ENCODE measurements around the gene ADGRG6.
"Not testable (repeated sequence)": the region's sequence is repeated elsewhere in the genome, so short reads cannot be mapped to it uniquely, and the experiment has no call there.

ADGRG6 gene

GRCh38 chr6:142413111-142413510 lies 111.3 kb downstream of the ADGRG6 start:
- Histone ChIP-seq H3K4me1 (ENCODE audit: control insufficient read depth in 2 of 2, insufficient read depth in 2 of 2, low read length in 2 of 2) (no peaks in the 10 kb centered on the region), H3K9me3 (ENCODE audit: control insufficient read depth in 2 of 2, low read length in 2 of 2) (no peaks in the 10 kb centered on the region), H3K27ac (ENCODE audit: low read depth in 2 of 2, low read length in 2 of 2) (no peak overlapping the region), H3K36me3 (ENCODE audit: control insufficient read depth in 2 of 2, insufficient read depth in 2 of 2, low read length in 2 of 2) (no peaks in the 10 kb centered on the region), H3K4me3 (ENCODE audit: low read length in 2 of 2) (no peak overlapping the region), H3K9ac (ENCODE audit: low read depth in 1 of 2, low read length in 2 of 2) (no peak overlapping the region), H3K27me3 (ENCODE audit: control insufficient read depth in 2 of 2, insufficient read depth in 2 of 2, low read length in 2 of 2) (no peaks in the 10 kb centered on the region)

DNA sequence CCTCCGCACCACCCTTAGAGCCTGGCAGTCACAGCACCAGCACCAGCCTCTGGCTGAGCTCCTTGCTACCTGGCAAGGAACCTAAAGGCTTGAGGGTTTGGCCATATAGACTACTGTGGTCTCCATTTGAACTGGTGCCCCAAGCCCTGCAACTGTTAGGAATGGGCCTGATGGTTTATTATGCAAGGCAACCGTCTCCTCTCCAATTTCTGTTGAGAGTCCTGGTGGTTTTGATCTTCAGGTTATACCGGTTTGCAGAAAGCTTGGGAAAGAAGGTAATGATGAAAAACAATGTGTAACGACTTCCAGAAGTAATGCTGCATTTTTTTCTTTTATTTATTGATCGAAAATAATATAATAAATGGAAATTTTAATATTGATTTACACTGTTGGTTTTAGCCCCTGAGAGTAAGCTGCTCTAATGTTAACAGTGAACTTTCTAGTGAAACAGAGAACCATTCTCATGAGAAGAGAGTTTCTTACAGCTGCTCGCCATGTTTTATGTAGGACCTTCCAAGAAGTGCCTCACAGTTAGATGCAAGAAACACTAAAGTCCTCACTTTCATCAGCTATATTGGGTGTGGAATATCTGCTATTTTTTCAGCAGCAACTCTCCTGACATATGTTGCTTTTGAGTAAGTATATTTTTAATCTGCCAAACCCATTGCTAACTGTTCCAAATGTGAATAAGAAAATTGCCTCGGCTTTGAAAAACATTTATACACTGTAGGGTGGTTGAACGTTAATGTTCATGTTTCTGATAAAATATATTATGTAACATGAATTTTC lies 112.8 kb downstream of the ADGRG6 start:
- Histone ChIP-seq H3K4me3 (ENCODE audit: low read length in 2 of 2) (no peak overlapping the region), H3K9me3 (ENCODE audit: control insufficient read depth in 2 of 2, low read length in 2 of 2) (no peaks in the 10 kb centered on the region), H3K27ac (ENCODE audit: low read depth in 2 of 2, low read length in 2 of 2) (no peak overlapping the region), H3K4me1 (ENCODE audit: control insufficient read depth in 2 of 2, insufficient read depth in 2 of 2, low read length in 2 of 2) (no peaks in the 10 kb centered on the region), H3K9ac (ENCODE audit: low read depth in 1 of 2, low read length in 2 of 2) (no peak overlapping the region), H3K27me3 (ENCODE audit: control insufficient read depth in 2 of 2, insufficient read depth in 2 of 2, low read length in 2 of 2) (no peaks in the 10 kb centered on the region), H3K36me3 (ENCODE audit: control insufficient read depth in 2 of 2, insufficient read depth in 2 of 2, low read length in 2 of 2) (no peaks in the 10 kb centered on the region)

- no peak overlapping the region for H3K4me3 ChIP-seq (ENCODE audit: low read length in 2 of 2)
- H3K27ac ChIP-seq (ENCODE audit: low read depth in 2 of 2, low read length in 2 of 2) = no peak overlapping the region
Observed at GRCh38 chr6:142416179-142416578, 114.4 kb downstream of the ADGRG6 start.

GRCh38 chr6:142416686-142417085 lies 114.9 kb downstream of the ADGRG6 start:
- Histone ChIP-seq H3K9ac (ENCODE audit: low read depth in 1 of 2, low read length in 2 of 2) (no peak overlapping the region), H3K36me3 (ENCODE audit: control insufficient read depth in 2 of 2, insufficient read depth in 2 of 2, low read length in 2 of 2) (no peaks in the 10 kb centered on the region), H3K4me1 (ENCODE audit: control insufficient read depth in 2 of 2, insufficient read depth in 2 of 2, low read length in 2 of 2) (no peaks in the 10 kb centered on the region), H3K27ac (ENCODE audit: low read depth in 2 of 2, low read length in 2 of 2) (no peak overlapping the region), H3K4me3 (ENCODE audit: low read length in 2 of 2) (no peak overlapping the region), H3K27me3 (ENCODE audit: control insufficient read depth in 2 of 2, insufficient read depth in 2 of 2, low read length in 2 of 2) (no peaks in the 10 kb centered on the region), H3K9me3 (ENCODE audit: control insufficient read depth in 2 of 2, low read length in 2 of 2) (no peaks in the 10 kb centered on the region)

More at GRCh38 chr6:142416179-142416578, 114.4 kb downstream of the ADGRG6 start:
- Histone ChIP-seq H3K4me1 (ENCODE audit: control insufficient read depth in 2 of 2, insufficient read depth in 2 of 2, low read length in 2 of 2) (no peaks in the 10 kb centered on the region), H3K36me3 (ENCODE audit: control insufficient read depth in 2 of 2, insufficient read depth in 2 of 2, low read length in 2 of 2) (no peaks in the 10 kb centered on the region), H3K27me3 (ENCODE audit: control insufficient read depth in 2 of 2, insufficient read depth in 2 of 2, low read length in 2 of 2) (no peaks in the 10 kb centered on the region), H3K9me3 (ENCODE audit: control insufficient read depth in 2 of 2, low read length in 2 of 2) (no peaks in the 10 kb centered on the region), H3K9ac (ENCODE audit: low read depth in 1 of 2, low read length in 2 of 2) (no peak overlapping the region)

- no peak overlapping the region for H3K9ac ChIP-seq (ENCODE audit: low read depth in 1 of 2, low read length in 2 of 2)
- no peaks in the 10 kb centered on the region for H3K27me3 ChIP-seq (ENCODE audit: control insufficient read depth in 2 of 2, insufficient read depth in 2 of 2, low read length in 2 of 2)
- H3K4me3 ChIP-seq (ENCODE audit: low read length in 2 of 2) = no peak overlapping the region
- no peaks in the 10 kb centered on the region for H3K4me1 ChIP-seq (ENCODE audit: control insufficient read depth in 2 of 2, insufficient read depth in 2 of 2, low read length in 2 of 2)
- no peaks in the 10 kb centered on the region for H3K9me3 ChIP-seq (ENCODE audit: control insufficient read depth in 2 of 2, low read length in 2 of 2)
- H3K36me3 ChIP-seq (ENCODE audit: control insufficient read depth in 2 of 2, insufficient read depth in 2 of 2, low read length in 2 of 2) = no peaks in the 10 kb centered on the region
- H3K27ac ChIP-seq (ENCODE audit: low read depth in 2 of 2, low read length in 2 of 2) = no peak overlapping the region
Observed at GRCh38 chr6:142417331-142417750, 115.5 kb downstream of the ADGRG6 start.

DNA sequence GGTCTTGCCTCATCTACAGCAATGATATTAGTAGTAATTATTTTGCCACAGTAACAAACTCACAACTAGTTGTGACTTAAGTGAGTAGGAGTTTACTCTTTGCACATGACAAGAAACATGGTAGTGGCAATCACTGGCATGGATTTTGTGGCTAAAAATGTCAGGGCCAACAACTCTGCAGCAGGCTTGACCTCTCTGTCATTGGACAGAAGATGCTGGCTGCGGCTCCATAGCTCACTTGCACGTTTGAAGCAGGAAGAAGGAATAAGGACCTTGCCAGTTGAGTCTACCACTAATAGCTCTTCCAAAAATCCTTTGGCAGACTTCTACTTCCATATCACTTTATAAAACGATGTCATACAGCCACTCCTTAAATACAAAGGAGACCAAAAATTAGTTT lies 117.3 kb downstream of the ADGRG6 start:
- no peak overlapping the region for H3K27ac ChIP-seq (ENCODE audit: low read depth in 2 of 2, low read length in 2 of 2)
- H3K4me3 ChIP-seq (ENCODE audit: low read length in 2 of 2) = no peak overlapping the region
- H3K4me1 ChIP-seq (ENCODE audit: control insufficient read depth in 2 of 2, insufficient read depth in 2 of 2, low read length in 2 of 2) = no peaks in the 10 kb centered on the region
- H3K9ac ChIP-seq (ENCODE audit: low read depth in 1 of 2, low read length in 2 of 2) = no peak overlapping the region
- no peaks in the 10 kb centered on the region for H3K9me3 ChIP-seq (ENCODE audit: control insufficient read depth in 2 of 2, low read length in 2 of 2)
- no peaks in the 10 kb centered on the region for H3K36me3 ChIP-seq (ENCODE audit: control insufficient read depth in 2 of 2, insufficient read depth in 2 of 2, low read length in 2 of 2)
- H3K27me3 ChIP-seq (ENCODE audit: control insufficient read depth in 2 of 2, insufficient read depth in 2 of 2, low read length in 2 of 2) = no peaks in the 10 kb centered on the region

- Histone ChIP-seq H3K4me3 (ENCODE audit: low read length in 2 of 2) (no peak overlapping the region), H3K4me1 (ENCODE audit: control insufficient read depth in 2 of 2, insufficient read depth in 2 of 2, low read length in 2 of 2) (no peaks in the 10 kb centered on the region), H3K36me3 (ENCODE audit: control insufficient read depth in 2 of 2, insufficient read depth in 2 of 2, low read length in 2 of 2) (no peaks in the 10 kb centered on the region), H3K27ac (ENCODE audit: low read depth in 2 of 2, low read length in 2 of 2) (no peak overlapping the region), H3K9me3 (ENCODE audit: control insufficient read depth in 2 of 2, low read length in 2 of 2) (no peaks in the 10 kb centered on the region), H3K27me3 (ENCODE audit: control insufficient read depth in 2 of 2, insufficient read depth in 2 of 2, low read length in 2 of 2) (no peaks in the 10 kb centered on the region), H3K9ac (ENCODE audit: low read depth in 1 of 2, low read length in 2 of 2) (no peak overlapping the region)
Observed at GRCh38 chr6:142420802-142421201, 119.0 kb downstream of the ADGRG6 start.

DNA sequence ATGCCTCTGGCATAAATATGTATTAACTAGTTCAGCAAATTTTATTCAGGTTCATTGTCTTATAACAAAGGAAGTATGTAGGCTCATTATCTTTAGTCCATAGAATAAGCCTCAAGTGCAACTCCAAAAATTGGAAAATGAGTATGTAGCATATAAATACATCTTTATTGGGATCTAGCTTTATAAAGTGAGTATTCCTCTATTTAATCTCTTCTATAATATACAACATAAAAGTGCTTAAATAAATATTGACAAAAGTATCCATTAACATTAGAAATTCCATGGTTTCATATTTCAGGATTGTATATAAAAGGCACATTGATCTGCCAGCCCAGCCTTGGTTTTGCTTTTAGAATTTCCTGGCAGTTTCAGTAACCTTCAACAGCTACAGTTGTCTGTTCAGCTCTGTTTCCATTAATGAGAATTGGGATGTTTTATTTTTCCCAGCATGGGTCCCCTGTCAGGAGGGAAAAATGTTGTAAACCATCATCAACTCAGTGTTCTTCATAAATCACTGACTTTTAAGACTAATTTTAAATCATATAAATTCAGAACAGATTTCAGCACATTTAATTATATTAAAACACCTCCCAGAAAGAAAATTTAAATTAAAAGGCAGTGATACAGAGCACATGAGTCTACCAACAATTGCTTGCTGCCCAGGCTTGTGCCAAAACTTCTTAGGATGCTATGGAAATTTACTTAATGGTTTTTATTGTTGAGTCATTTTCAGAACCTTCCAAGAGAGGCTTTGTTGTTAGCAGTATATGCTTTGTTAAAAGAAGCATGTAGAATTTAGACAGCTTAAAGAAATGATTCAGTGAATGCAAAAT lies 119.7 kb downstream of the ADGRG6 start:
- no peaks in the 10 kb centered on the region for H3K4me1 ChIP-seq (ENCODE audit: control insufficient read depth in 2 of 2, insufficient read depth in 2 of 2, low read length in 2 of 2)
- no peak overlapping the region for H3K27ac ChIP-seq (ENCODE audit: low read depth in 2 of 2, low read length in 2 of 2)
- no peaks in the 10 kb centered on the region for H3K36me3 ChIP-seq (ENCODE audit: control insufficient read depth in 2 of 2, insufficient read depth in 2 of 2, low read length in 2 of 2)
- no peaks in the 10 kb centered on the region for H3K9me3 ChIP-seq (ENCODE audit: control insufficient read depth in 2 of 2, low read length in 2 of 2)
- no peak overlapping the region for H3K4me3 ChIP-seq (ENCODE audit: low read length in 2 of 2)
- H3K9ac ChIP-seq (ENCODE audit: low read depth in 1 of 2, low read length in 2 of 2) = no peak overlapping the region
- no peaks in the 10 kb centered on the region for H3K27me3 ChIP-seq (ENCODE audit: control insufficient read depth in 2 of 2, insufficient read depth in 2 of 2, low read length in 2 of 2)

DNA sequence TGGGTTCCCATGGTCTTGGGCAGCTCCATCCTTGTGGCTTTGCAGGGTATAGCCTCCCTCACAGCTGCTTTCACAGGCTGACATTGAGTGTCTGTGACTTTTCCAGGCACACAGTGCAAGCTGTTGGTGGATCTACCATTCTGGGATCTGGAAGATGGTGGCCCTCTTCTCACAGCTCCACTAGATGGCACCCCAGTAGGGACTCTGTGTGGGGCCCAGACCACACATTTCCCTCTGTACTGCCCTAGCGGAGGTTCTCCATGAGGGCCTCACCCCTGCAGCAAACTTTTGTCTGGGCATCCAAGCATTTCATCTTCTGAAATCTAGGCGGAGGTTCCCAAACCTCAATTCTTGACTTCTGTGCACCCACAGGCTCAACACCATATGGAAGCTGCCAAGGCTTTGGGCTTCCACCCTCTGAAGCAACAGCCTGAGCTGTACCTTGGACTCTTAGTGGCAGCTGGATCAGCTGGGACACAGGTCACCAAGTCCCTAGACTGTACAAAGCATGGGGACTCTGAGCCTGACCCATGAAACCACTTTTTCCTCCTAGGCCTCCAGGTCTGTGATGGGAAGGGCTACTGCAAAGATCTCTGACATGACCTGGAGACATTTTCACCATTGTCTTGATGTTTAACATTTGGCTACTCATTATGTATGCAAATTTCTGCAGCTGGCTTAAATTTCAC lies 124.8 kb downstream of the ADGRG6 start:
- not testable (repeated sequence) for H3K36me3 ChIP-seq (ENCODE audit: control insufficient read depth in 2 of 2, insufficient read depth in 2 of 2, low read length in 2 of 2); H3K27ac ChIP-seq (ENCODE audit: low read depth in 2 of 2, low read length in 2 of 2); H3K9ac ChIP-seq (ENCODE audit: low read depth in 1 of 2, low read length in 2 of 2); H3K4me3 ChIP-seq (ENCODE audit: low read length in 2 of 2); H3K9me3 ChIP-seq (ENCODE audit: control insufficient read depth in 2 of 2, low read length in 2 of 2); H3K4me1 ChIP-seq (ENCODE audit: control insufficient read depth in 2 of 2, insufficient read depth in 2 of 2, low read length in 2 of 2); H3K27me3 ChIP-seq (ENCODE audit: control insufficient read depth in 2 of 2, insufficient read depth in 2 of 2, low read length in 2 of 2)

- H3K27ac ChIP-seq (ENCODE audit: low read depth in 2 of 2, low read length in 2 of 2); H3K9me3 ChIP-seq (ENCODE audit: control insufficient read depth in 2 of 2, low read length in 2 of 2); H3K4me1 ChIP-seq (ENCODE audit: control insufficient read depth in 2 of 2, insufficient read depth in 2 of 2, low read length in 2 of 2); H3K4me3 ChIP-seq (ENCODE audit: low read length in 2 of 2); H3K9ac ChIP-seq (ENCODE audit: low read depth in 1 of 2, low read length in 2 of 2); H3K27me3 ChIP-seq (ENCODE audit: control insufficient read depth in 2 of 2, insufficient read depth in 2 of 2, low read length in 2 of 2); H3K36me3 ChIP-seq (ENCODE audit: control insufficient read depth in 2 of 2, insufficient read depth in 2 of 2, low read length in 2 of 2): not testable (repeated sequence)
Observed at GRCh38 chr6:142428468-142428867, 126.7 kb downstream of the ADGRG6 start.

Data from mucosa of rectum (tissue), 2 donors.